Astrocyte of the cerebellum (primary cell): Measurements from ENCODE around the gene TP53BP1.
A peak's percentile ranks its signal among the peaks of the same experiment; 100 is the strongest.

Experiments used
- DNase-seq: peaks from one replicate; pipeline ENCODE4 v3.0.0-alpha.2; 2011; ENCODE audit warnings: low read depth
- H3K4me3 ChIP-seq: 2 replicates; pipeline ENCODE4 v1.5.1; 2011; ENCODE audit warnings: mild to moderate bottlenecking, low read depth, low read length, moderate library complexity
- CTCF ChIP-seq: IDR thresholded peaks from 2 replicates; pipeline ENCODE4 v1.5.1; 2012; ENCODE audit warnings: low read length, low read depth, moderate library complexity, mild to moderate bottlenecking; ENCODE audit errors: missing control alignments
- in situ Hi-C: cut with HindIII; loops from 2 replicates; pipeline ENCODE4 v1.10.0; 2017; ENCODE audit warnings: low sequenced_read_pairs

TP53BP1 gene

GRCh38 chr15:43440721-43441281 lies 52.2 kb downstream of the TP53BP1 start:
- peak; percentile 95 for DNase-seq
- in situ Hi-C loops, result no loop called here
- H3K4me3 ChIP-seq, result no peak overlapping the region
- TF ChIP-seq CTCF, result peak; percentile 44

GRCh38 chr15:43439268-43439667 lies 53.7 kb downstream of the TP53BP1 start:
- no peak for DNase-seq
- in situ Hi-C loops, result no loop called here
- H3K4me3 ChIP-seq, result no peak overlapping the region
- TF ChIP-seq CTCF, result no peak

GRCh38 chr15:43436395-43436794 lies 56.6 kb downstream of the TP53BP1 start:
- no peak for DNase-seq
- in situ Hi-C loops, result no loop called here

GRCh38 chr15:43434446-43434845 lies 58.5 kb downstream of the TP53BP1 start:
- TF ChIP-seq CTCF, result no peak
- no peak for DNase-seq
- in situ Hi-C loops, result no loop called here

More at GRCh38 chr15:43436395-43436794, 56.6 kb downstream of the TP53BP1 start:
- H3K4me3 ChIP-seq, result no peak overlapping the region
- no peak for TF ChIP-seq CTCF

GRCh38 chr15:43433661-43434303 lies 59.2 kb downstream of the TP53BP1 start:
- no peak overlapping the region for H3K4me3 ChIP-seq
- TF ChIP-seq CTCF, result no peak
- in situ Hi-C loops, result no loop called here
- no peak for DNase-seq

More at GRCh38 chr15:43434446-43434845, 58.5 kb downstream of the TP53BP1 start:
- no peak overlapping the region for H3K4me3 ChIP-seq

GRCh38 chr15:43433165-43433564 lies 59.8 kb downstream of the TP53BP1 start:
- in situ Hi-C loops, result no loop called here
- peak; percentile 29 for DNase-seq
- no peak for TF ChIP-seq CTCF

More at GRCh38 chr15:43433165-43433564, 59.8 kb downstream of the TP53BP1 start:
- H3K4me3 ChIP-seq, result no peak overlapping the region
